GM18870 (cell line): Measurements from ENCODE around the gene TNFRSF6B.
"Not testable (repeated sequence)": the region's sequence is repeated elsewhere in the genome, so short reads cannot be mapped to it uniquely, and the experiment has no call there.

Experiments used
- ATAC-seq: cut with Tn5 transposase; IDR thresholded peaks from one replicate; pipeline ENCODE4 v1.9.1; 2021; ENCODE audit warnings: moderate library complexity; ENCODE audit not compliant: unreplicated experiment

TNFRSF6B gene

GRCh38 chr20:63661959-63662812 lies 34.3 kb upstream of the TNFRSF6B start:
- no peak for ATAC-seq

GRCh38 chr20:63662813-63663189 lies 33.7 kb upstream of the TNFRSF6B start:
- ATAC-seq = no peak

GRCh38 chr20:63663332-63664066 lies 33.0 kb upstream of the TNFRSF6B start:
- ATAC-seq = no peak

GRCh38 chr20:63664143-63664851 lies 32.2 kb upstream of the TNFRSF6B start:
- ATAC-seq = no peak

- no peak for ATAC-seq
These were observed 31.4 kb upstream of the TNFRSF6B start for GRCh38 chr20:63664861-63665594.

- ATAC-seq = no peak
These were observed 30.7 kb upstream of the TNFRSF6B start for GRCh38 chr20:63665708-63666107.

GRCh38 chr20:63667858-63668257 lies 28.6 kb upstream of the TNFRSF6B start:
- no peak for ATAC-seq

GRCh38 chr20:63668351-63668750 lies 28.1 kb upstream of the TNFRSF6B start:
- ATAC-seq = no peak

- not testable (repeated sequence) for ATAC-seq
These were observed 24.8 kb upstream of the TNFRSF6B start for GRCh38 chr20:63671695-63672094.

- ATAC-seq = no peak
These were observed 23.8 kb upstream of the TNFRSF6B start for GRCh38 chr20:63672666-63673065.

GRCh38 chr20:63673951-63674350 lies 22.5 kb upstream of the TNFRSF6B start:
- ATAC-seq = no peak

- ATAC-seq = no peak
These were observed 20.6 kb upstream of the TNFRSF6B start for GRCh38 chr20:63675681-63676368.

- ATAC-seq = no peak
These were observed 18.4 kb upstream of the TNFRSF6B start for GRCh38 chr20:63678071-63678470.

- no peak for ATAC-seq
These were observed 17.6 kb upstream of the TNFRSF6B start for GRCh38 chr20:63678667-63679465.

GRCh38 chr20:63679799-63680305 lies 16.6 kb upstream of the TNFRSF6B start:
- no peak for ATAC-seq

- ATAC-seq = no peak
These were observed 16.0 kb upstream of the TNFRSF6B start for GRCh38 chr20:63680427-63680826.

- ATAC-seq = no peak
These were observed 15.4 kb upstream of the TNFRSF6B start for GRCh38 chr20:63680857-63681608.

- no peak for ATAC-seq
These were observed 14.8 kb upstream of the TNFRSF6B start for GRCh38 chr20:63681609-63682142.
